Measurements from ENCODE around the gene RBPJ.

DNA sequence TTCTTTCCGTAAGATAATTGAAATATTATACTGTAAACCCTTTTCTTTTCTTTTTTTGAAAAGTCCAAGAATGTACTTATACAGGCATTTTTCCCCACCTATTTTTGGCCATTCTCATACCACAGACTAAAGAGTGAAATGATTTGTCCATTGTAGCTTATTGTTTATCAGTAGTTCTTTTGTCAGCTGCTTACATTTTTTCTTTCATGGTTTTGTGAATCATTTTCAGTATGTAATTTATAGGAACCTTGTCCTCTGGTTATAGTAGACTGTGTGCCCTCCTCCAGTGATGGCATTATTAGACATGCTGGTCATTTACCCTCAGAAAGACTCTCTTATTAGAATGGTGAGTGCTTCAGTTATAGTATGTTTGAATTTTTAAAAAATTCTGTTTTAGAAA lies 112.7 kb downstream of the RBPJ start:
- TF ChIP-seq CTCF (IDR thresholded peaks at IDR 0.05) (no peak), POLR2A (IDR thresholded peaks at IDR 0.05) (no peak)
